Upper lobe of right lung (tissue), 1 donor: ENCODE measurements around the gene NTRK1. TPM values are rescaled to one million over a fixed set of nuclear protein-coding genes. Genes with fewer than 3 reads are reported as not detected.

Experiments used
- ATAC-seq: fragments of 200-7000 bp; cut with Tn5 transposase; one replicate; pipeline ENCODE4 v1.9.1; 2020; ENCODE audit warnings: mild to moderate bottlenecking, moderate library complexity
- DNase-seq: peaks from one replicate; pipeline ENCODE4 v3.0.0-alpha.2; 2020
- H3K27ac ChIP-seq: fragments of 200-600 bp; one replicate; pipeline ENCODE4 v1.8.0; 2022
- H3K27me3 ChIP-seq: fragments of 200-600 bp; one replicate; pipeline ENCODE4 v1.8.0; 2022; ENCODE audit warnings: mild to moderate bottlenecking
- H3K36me3 ChIP-seq: fragments of 200-600 bp; one replicate; pipeline ENCODE4 v1.8.0; 2022
- H3K4me1 ChIP-seq: fragments of 200-600 bp; one replicate; pipeline ENCODE4 v1.8.0; 2022
- H3K4me3 ChIP-seq: fragments of 200-600 bp; one replicate; pipeline ENCODE4 v1.8.0; 2022; ENCODE audit warnings: mild to moderate bottlenecking
- H3K9me3 ChIP-seq: fragments of 200-600 bp; one replicate; pipeline ENCODE4 v1.8.0; 2022
- CTCF ChIP-seq: fragments of 200-600 bp; IDR thresholded peaks from one replicate; pipeline ENCODE4 v1.8.0; 2022; ENCODE audit warnings: antibody characterized with exemption
- intact Hi-C: fragments of 100-400 bp; cut with DNase I; formaldehyde crosslinking; loops from one replicate; pipeline ENCODE4 v1.11.0; 2022
- total RNA-seq: library from RNA; stranded (reverse); fragmentation: NEBNext Ultra II Directional; extraction: Animal tissue kit (Norgen Biotek cat#: 25700); gene quantifications from one replicate; pipeline ENCODE4 v1.2.1, GENCODE V29; 2021
- donor health status: DM: no; HTN: yes; CAD: no; lungs with severe emphysema.

Gene NTRK1
- total RNA-seq, 1 donor from 2014 or later = 1.2 TPM

DNA sequence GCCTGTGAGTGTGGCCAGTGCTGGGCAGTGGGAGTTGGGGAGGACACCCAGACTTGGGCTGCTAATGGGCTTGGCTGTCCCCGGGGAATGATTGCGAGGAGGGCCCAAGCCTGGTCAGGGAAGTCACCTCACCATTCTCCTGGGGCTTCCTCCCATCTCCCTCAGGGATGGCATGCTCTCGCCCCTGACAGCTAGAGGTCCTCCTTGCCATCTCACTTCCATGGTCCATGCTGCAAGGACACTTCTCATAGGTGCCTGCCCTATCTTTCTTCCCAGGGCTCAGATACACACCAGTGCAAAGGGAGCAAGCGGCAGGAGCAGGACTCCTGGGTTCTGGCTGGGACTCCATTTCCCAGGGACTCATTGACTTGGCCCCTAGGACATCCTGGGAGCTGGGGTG lies 4.1 kb downstream of the NTRK1 start:
- no peak for ATAC-seq
- Histone ChIP-seq H3K9me3 (no peaks in the 10 kb centered on the region), H3K27ac (no peak overlapping the region), H3K27me3 (peaks cover 56% of the 10 kb centered on the region), H3K4me3 (no peak overlapping the region), H3K36me3 (no peaks in the 10 kb centered on the region), H3K4me1 (peaks cover 15% of the 10 kb centered on the region)
- TF ChIP-seq CTCF = no peak
- intact Hi-C loops = no loop called here
- DNase-seq = no peak

DNA sequence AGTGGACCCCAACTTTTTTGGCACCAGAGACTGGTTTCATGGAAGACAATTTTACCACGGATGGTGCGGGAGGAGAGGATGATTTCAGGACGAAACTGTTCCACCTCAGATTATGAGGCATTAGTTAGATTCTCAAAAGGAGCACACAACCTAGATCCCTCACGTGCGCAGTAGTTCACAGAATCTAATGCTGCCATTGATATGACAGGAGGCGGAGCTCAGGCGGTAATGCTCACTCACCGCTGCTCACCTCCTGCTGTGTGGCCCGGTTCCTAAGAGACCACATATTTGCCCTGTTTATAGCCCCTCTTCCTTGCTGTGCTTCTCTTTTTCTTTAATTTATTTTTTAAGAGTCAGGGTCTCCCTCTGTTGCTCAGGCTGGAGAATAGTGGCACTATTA lies 4.6 kb downstream of the NTRK1 start:
- Histone ChIP-seq H3K36me3 (no peaks in the 10 kb centered on the region), H3K27ac (no peak overlapping the region), H3K27me3 (peaks cover 52% of the 10 kb centered on the region), H3K4me1 (peaks cover 10% of the 10 kb centered on the region), H3K4me3 (no peak overlapping the region), H3K9me3 (no peaks in the 10 kb centered on the region)
- intact Hi-C loops = no loop called here
- no peak for TF ChIP-seq CTCF
- no peak for DNase-seq
- ATAC-seq = no peak

GRCh38 chr1:156865865-156866248 lies 5.2 kb downstream of the NTRK1 start:
- ATAC-seq (no peak), DNase-seq (no peak)
- Histone ChIP-seq H3K9me3 (no peaks in the 10 kb centered on the region), H3K4me1 (peaks cover 4% of the 10 kb centered on the region), H3K27me3 (peaks cover 46% of the 10 kb centered on the region), H3K27ac (no peak overlapping the region), H3K36me3 (no peaks in the 10 kb centered on the region), H3K4me3 (no peak overlapping the region)
- TF ChIP-seq CTCF = no peak
- intact Hi-C loops = no loop called here

DNA sequence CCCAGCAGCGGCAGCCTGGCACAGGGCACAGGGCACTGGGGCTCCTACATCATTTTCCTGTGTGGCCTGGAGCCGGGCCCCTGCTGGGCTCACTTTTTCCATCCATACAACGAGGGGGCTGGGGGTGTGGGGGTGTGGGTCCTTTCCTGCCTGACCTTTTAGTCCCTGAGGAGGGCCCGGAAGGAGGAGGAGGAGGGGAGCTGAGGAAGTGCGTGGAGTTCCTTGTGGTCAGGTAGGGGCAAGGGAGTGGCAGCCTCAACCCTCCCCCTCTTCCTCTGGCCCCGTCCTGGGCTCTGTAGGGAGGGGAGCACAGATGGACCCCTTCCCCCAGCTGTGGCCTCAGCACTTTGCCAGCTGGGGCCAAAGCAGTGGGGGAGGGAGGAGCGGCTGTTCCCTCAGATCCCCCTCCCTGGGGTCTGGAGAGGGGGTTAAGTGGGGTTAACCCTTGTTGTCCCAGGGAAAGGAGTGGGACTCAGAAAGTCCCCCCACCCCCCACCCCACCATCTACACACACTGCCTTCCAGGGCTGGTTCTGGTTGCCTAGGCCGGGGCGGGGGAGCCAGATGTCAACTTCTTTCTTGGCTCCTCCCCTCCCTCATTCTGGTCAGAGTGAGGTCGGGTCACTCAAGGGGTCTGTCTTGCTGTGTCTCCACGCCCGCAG lies 5.7 kb downstream of the NTRK1 start:
- TF ChIP-seq CTCF = no peak
- intact Hi-C loops = no loop called here
- Histone ChIP-seq H3K27me3 (peaks cover 41% of the 10 kb centered on the region), H3K9me3 (no peaks in the 10 kb centered on the region), H3K4me3 (no peak overlapping the region), H3K27ac (no peak overlapping the region), H3K36me3 (no peaks in the 10 kb centered on the region), H3K4me1 (no peaks in the 10 kb centered on the region)
- DNase-seq (no peak), ATAC-seq (no peak)

DNA sequence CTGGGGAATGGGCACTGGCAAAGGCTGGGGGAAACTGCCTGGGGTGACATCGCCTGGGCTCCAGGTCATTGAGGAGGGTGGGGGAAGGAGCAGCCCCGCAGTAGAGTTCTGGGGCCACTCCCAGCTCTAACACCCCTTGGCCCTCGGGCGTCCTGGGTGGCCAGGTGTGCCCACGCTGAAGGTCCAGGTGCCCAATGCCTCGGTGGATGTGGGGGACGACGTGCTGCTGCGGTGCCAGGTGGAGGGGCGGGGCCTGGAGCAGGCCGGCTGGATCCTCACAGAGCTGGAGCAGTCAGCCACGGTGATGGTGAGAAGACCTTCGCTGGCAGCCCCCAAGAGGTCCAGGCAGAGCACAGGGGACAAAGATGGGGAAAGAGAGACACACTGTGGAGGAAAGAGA lies 7.7 kb downstream of the NTRK1 start:
- DNase-seq = no peak
- peaks cover 21% of the 10 kb centered on the region for H3K27me3 ChIP-seq
- intact Hi-C loops = no loop called here

More for the DNA sequence above, 7.7 kb downstream of the NTRK1 start:
- H3K27ac ChIP-seq = no peak overlapping the region
- H3K4me3 ChIP-seq = no peak overlapping the region
- H3K36me3 ChIP-seq = no peaks in the 10 kb centered on the region
- no peaks in the 10 kb centered on the region for H3K4me1 ChIP-seq
- H3K9me3 ChIP-seq = no peaks in the 10 kb centered on the region
- no peak for ATAC-seq
- no peak for TF ChIP-seq CTCF
